GM06990 (cell line): ENCODE measurements around the gene TPST1.
"Not testable (repeated sequence)": the region's sequence is repeated elsewhere in the genome, so short reads cannot be mapped to it uniquely, and the experiment has no call there.

Experiments
- DNase-seq: peaks from one replicate; pipeline ENCODE4 v3.0.0-alpha.2; 2011; ENCODE audit not compliant: insufficient read length; ENCODE audit errors: extremely low read depth
- H3K27me3 ChIP-seq: replicated peaks from 2 replicates; pipeline ENCODE4 v1.6.0; 2011; ENCODE audit warnings: low read length; ENCODE audit not compliant: control insufficient read depth, insufficient read depth
- H3K36me3 ChIP-seq: 2 replicates; pipeline ENCODE4 v1.5.1; 2011; ENCODE audit warnings: low read length; ENCODE audit not compliant: control insufficient read depth, insufficient read depth
- H3K4me3 ChIP-seq: replicated peaks from 2 replicates; pipeline ENCODE4 v1.5.1; 2011; ENCODE audit warnings: low read depth, mild to moderate bottlenecking, control low read depth, low read length
- CTCF ChIP-seq: IDR thresholded peaks from 2 replicates; pipeline ENCODE4 v1.5.1; 2011; ENCODE audit warnings: low read length, control low read depth, mild to moderate bottlenecking, inconsistent platforms; ENCODE audit not compliant: insufficient read depth, poor library complexity, severe bottlenecking

The TPST1 gene

DNA sequence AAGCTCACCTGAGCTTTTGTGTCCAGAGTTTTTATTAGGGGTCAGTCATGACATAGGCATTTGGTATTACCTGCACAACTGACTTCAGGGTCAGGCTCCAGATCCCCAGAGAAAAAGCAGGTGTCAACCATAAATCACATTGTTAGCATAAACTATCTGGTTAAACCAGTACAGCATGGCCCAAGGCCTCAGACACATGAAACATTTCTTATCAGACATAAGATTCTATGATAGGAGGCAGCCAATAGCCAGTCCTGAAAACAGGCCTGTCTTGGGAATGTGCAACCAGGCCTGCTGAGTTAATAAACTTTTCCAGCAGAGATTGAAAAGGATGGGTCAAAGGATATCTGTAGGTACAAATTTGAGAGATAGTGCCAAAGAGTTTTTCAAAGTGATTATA is 116.1 kb downstream of the TPST1 start:
- Histone ChIP-seq H3K36me3 (no peaks in the 10 kb centered on the region), H3K27me3 (no peaks in the 10 kb centered on the region), H3K4me3 (no peak overlapping the region)
- TF ChIP-seq CTCF, result no peak
- no peak for DNase-seq

GRCh38 chr7:66323114-66323796 is 118.1 kb downstream of the TPST1 start:
- no peak for DNase-seq
- H3K36me3 ChIP-seq, result no peaks in the 10 kb centered on the region
- TF ChIP-seq CTCF, result no peak
- H3K4me3 ChIP-seq, result no peak overlapping the region
- H3K27me3 ChIP-seq, result no peaks in the 10 kb centered on the region

DNA sequence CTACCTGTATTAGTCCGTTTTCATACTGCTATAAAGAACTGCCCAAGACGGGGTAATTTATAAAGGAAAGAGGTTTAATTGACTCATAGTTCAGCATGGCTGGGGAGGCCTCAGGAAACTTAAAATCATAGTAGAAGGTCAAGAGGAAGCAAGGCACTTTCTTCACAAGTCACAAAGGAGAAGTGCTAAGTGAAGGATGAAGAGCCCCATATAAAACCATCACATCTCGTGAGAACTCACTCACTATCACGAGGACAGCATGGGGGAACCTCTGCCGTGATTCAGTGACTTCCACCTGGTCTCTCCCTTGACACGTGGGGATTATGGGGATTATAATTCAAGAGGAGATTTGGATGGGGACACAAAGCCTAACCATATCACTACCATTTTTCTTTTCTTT is 119.9 kb downstream of the TPST1 start:
- DNase-seq, H3K36me3 ChIP-seq, H3K27me3 ChIP-seq, H3K4me3 ChIP-seq: not testable (repeated sequence)

DNA sequence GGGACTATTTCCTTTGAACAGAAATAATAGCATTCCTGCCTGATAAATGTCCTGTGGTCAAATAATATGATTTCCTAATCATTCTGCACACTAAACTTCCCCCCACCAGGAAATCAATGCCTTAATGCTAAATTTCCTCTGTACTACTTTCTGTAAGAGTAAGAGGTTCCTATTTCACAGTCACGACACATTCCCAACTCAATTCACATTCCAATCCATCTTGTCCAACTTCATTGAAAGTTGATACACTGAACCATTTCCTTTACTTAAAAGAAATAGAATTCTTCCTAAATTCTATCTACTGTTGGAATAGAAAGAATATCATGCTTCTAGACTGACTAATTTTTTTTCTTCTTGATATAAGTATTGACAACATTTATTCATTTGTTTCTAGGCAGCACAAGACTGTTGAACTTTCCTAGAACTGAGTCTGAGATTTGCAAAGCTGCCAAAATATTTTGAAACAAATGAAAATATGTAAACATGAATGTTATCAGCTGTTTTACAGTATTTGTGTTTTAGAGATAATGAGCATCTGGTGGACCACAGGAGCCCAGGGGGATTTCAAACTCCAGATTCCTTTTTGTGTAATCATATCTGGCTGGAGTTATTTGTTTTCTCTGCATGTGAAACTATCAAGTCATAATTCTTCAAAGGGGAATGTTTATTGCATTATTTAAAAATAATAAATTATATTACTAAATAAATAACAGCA is 121.5 kb downstream of the TPST1 start:
- DNase-seq, result no peak
- TF ChIP-seq CTCF, result no peak

DNA sequence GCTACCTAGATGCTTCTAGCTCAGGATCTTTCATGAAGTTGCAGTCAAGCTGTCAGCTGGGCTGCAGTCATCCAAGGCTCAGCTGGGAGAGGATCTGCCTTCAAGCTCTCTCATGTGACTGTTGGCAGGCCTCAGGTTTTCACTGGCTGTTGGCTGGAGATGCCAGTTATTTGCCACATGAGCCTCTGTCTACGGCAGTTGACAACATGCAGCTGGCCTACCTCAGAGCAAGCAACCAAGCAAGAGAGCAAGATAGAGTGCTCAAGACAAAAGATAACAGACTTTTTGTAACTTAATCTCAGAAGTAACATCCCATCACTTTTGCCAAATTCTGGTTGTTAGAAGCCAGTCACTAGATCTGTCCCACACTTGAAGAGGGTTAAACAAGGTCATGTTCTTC is 125.8 kb downstream of the TPST1 start:
- Histone ChIP-seq H3K27me3 (no peaks in the 10 kb centered on the region), H3K4me3 (no peak overlapping the region), H3K36me3 (no peaks in the 10 kb centered on the region)
- TF ChIP-seq CTCF, result no peak
- DNase-seq, result no peak

More for the DNA sequence above, 121.5 kb downstream of the TPST1 start:
- Histone ChIP-seq H3K27me3 (no peaks in the 10 kb centered on the region), H3K36me3 (no peaks in the 10 kb centered on the region), H3K4me3 (no peak overlapping the region)

- Histone ChIP-seq H3K27me3 (no peaks in the 10 kb centered on the region), H3K36me3 (no peaks in the 10 kb centered on the region), H3K4me3 (no peak overlapping the region)
- no peak for TF ChIP-seq CTCF
- DNase-seq, result no peak
Observed at GRCh38 chr7:66331883-66332282, 126.7 kb downstream of the TPST1 start.
